ENCODE measurements around the gene TEF. TPM values are rescaled to one million over a fixed set of nuclear protein-coding genes. Genes with fewer than 3 reads are reported as not detected.

The TEF gene
- total and polyA plus RNA-seq, 9 of the 15 experiments (the other 6 are each of a cell fraction or from before 2014, with no cell fraction given): 0.04 to 3.1 (median 1.2) TPM

DNA sequence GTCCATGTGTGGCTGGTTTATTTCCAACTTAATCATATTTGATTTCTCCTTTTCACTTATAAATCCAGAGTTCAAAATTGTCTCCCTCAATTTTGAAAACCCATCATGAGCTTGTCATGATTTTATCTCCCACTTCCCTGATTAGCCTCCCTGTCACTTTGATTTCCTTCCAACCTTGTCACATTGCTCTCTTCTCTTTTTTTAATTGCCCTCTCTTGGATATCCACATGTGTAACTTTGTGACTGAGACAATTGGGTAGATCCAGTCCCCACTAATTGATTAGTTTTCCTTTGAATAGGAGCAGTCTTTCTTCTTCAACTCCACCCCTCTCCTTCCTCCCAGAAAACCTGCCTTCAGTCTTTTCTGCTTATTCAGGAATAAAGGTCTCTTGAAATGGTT is 2.4 kb downstream of the TEF start:
- Histone ChIP-seq H3K4me1 (replicated peaks in 1 of 2; ENCODE audit: control insufficient read depth in 2 of 2, insufficient read depth in 2 of 2, low read length in 2 of 2) (peaks cover 2 to 25% of the 10 kb centered on the region in 2 experiments; a peak in 4 of 5 replicates), H3K27me3 (ENCODE audit: control insufficient read depth in 2 of 2, insufficient read depth in 2 of 2, low read length in 2 of 2) (no peaks in the 10 kb centered on the region), H3K9me3 (replicated peaks; ENCODE audit: control insufficient read depth, insufficient read depth, low read depth, low read length) (no peaks in the 10 kb centered on the region), H3K9me1 (ENCODE audit: control insufficient read depth, insufficient read depth, low read length) (no peaks in the 10 kb centered on the region), H3K9ac (ENCODE audit: insufficient read depth in 1 of 2, low read depth in 2 of 2, low read length in 2 of 2) (no peak overlapping the region), H3K36me3 (ENCODE audit: control insufficient read depth, insufficient read depth, low read length) (no peaks in the 10 kb centered on the region), H3K79me2 (ENCODE audit: control insufficient read depth, insufficient read depth, low read length) (no peaks in the 10 kb centered on the region), H2AFZ (ENCODE audit: low read depth, low read length) (no peak overlapping the region), H3K27ac (ENCODE audit: extremely low read depth, low read depth, low read length) (no peak overlapping the region), H3K4me2 (ENCODE audit: insufficient read depth, low read length) (no peak overlapping the region), H4K20me1 (replicated peaks; ENCODE audit: control insufficient read depth, insufficient read depth, low read length) (no peaks in the 10 kb centered on the region), H3K4me3 (no peak overlapping the region)
- BruUV-seq (replicated peaks): no TSS peak
- in situ Hi-C loops (cut with MboI) (no loop called here), intact Hi-C loops (cut with micrococcal nuclease) (loop anchor here (5.0 kb wide), 1 partner anchor 97 kb away; the partner anchor contains the start of gene RANGAP1)
- ATAC-seq (no peak), DNase-seq (ENCODE audit: extremely low read depth in 1 of 4, low spot score in 3 of 4) (no peak), FAIRE-seq (no peak)
- ChIA-PET POLR2A (interaction anchor here (0.7 to 1.3 kb wide), 4 partner anchors 8 to 98 kb away, joined by 3 to 4 read pairs (median 3); partner anchors contain the start of genes ACO2, PHF5A and TOB2), CTCF (ENCODE audit: low intra/inter-chr PET ratio) (no interaction called here)
- TF ChIP-seq C11orf30 (IDR thresholded peaks at IDR 0.05; ENCODE audit: low read depth) (no peak), ZNF143 (CRISPR knock-in tag; IDR thresholded peaks at IDR 0.05) (no peak), ZNF316 (IDR thresholded peaks at IDR 0.05) (0 out of 2 replicates have a peak, but pooled peaks have one; percentile 13), PATZ1 (CRISPR knock-in tag; IDR thresholded peaks at IDR 0.05; ENCODE audit: borderline replicate concordance) (no peak), EP300 (IDR thresholded peaks at IDR 0.05; ENCODE audit: low read length) (no peak)
